Naive B cell (primary cell): ENCODE data around the gene MICALL2. TPM values are rescaled to one million over a fixed set of nuclear protein-coding genes. Genes with fewer than 3 reads are reported as not detected.

Source experiments
- ATAC-seq, 2 donors: fragments of 150-1000 bp; cut with Tn5 transposase; 2 replicates each; pipeline ENCODE4 v1.10.0; 2021; ENCODE audit warnings: low read depth in 2 of 2, mild to moderate bottlenecking in 2 of 2, moderate library complexity in 2 of 2
- DNase-seq: peaks from one replicate; pipeline ENCODE4 v3.0.0; 2022
- H3K27ac Mint-ChIP-seq, 6 donors: one replicate each; pipeline ENCODE4 v1.8.0; 2020 to 2022; ENCODE audit warnings: mild to moderate bottlenecking in 6 of 6, mixed read lengths in 6 of 6, moderate library complexity in 5 of 6, inconsistent platforms in 2 of 6
- H3K27me3 Mint-ChIP-seq, 3 donors: one replicate each; pipeline ENCODE4 v1.8.0; 2021 to 2022; ENCODE audit warnings: mixed read lengths in 3 of 3, mild to moderate bottlenecking in 1 of 3
- H3K36me3 Mint-ChIP-seq, 2 donors: one replicate each; pipeline ENCODE4 v1.8.0; 2020 to 2022; ENCODE audit warnings: mixed read lengths in 2 of 2, inconsistent platforms in 1 of 2, mild to moderate bottlenecking in 1 of 2
- H3K4me1 Mint-ChIP-seq, 3 donors: one replicate each; pipeline ENCODE4 v1.8.0; 2020 to 2022; ENCODE audit warnings: mixed read lengths in 3 of 3, inconsistent platforms in 1 of 3, mild to moderate bottlenecking in 1 of 3, moderate library complexity in 1 of 3
- H3K4me3 Mint-ChIP-seq, 8 donors: one replicate each; pipeline ENCODE4 v1.8.0; 2020 to 2022; ENCODE audit warnings: mild to moderate bottlenecking in 8 of 8, mixed read lengths in 8 of 8, moderate library complexity in 8 of 8, inconsistent platforms in 2 of 8
- H3K9me3 Mint-ChIP-seq, 7 donors: one replicate each; pipeline ENCODE4 v1.8.0; 2020 to 2022; ENCODE audit warnings: mixed read lengths in 7 of 7, mild to moderate bottlenecking in 5 of 7, inconsistent platforms in 2 of 7, moderate library complexity in 1 of 7
- polyA plus RNA-seq, 6 donors: library from polyadenylated mRNA; unstranded; fragments of 300-500 nt; fragmentation: Illumina TruSeq; gene quantifications; one replicate each; pipeline ENCODE4 v1.2.3, GENCODE V29; 2021; ENCODE audit warnings: low read depth in 6 of 6

The MICALL2 gene
- polyA plus RNA-seq, 6 donors from 2014 or later = not detected

DNA sequence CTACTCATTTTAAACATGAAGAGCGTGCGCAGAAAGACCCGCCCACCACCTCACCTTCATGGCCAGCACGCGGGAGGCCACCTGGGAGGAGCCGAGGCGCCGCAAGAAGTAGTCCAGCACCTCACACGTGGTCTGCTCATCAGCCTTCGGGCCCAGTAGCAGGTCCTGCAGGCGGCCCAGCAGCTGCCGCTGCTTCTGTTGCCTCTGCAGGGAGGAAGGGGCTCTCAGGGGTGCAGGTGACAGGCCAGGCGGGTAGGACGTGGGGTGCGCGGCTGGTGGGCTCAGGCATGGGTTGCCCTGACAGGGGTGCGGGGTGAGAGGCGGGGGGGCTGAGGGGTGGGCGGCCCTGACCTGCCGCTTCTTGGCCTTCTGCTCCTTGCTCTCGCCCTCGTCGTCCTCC is 27.3 kb upstream of the MICALL2 start:
- no peak overlapping the region for H3K4me3 Mint-ChIP-seq
- H3K27ac Mint-ChIP-seq = no peak overlapping the region
- H3K4me1 Mint-ChIP-seq = peaks cover 0 to 10% (median 2%) of the 10 kb centered on the region in 3 donors
- no peaks in the 10 kb centered on the region for H3K27me3 Mint-ChIP-seq
- peaks cover 3 to 33% of the 10 kb centered on the region in 2 donors for H3K36me3 Mint-ChIP-seq
- ATAC-seq (no peak), DNase-seq (no peak)
- H3K9me3 Mint-ChIP-seq = no peaks in the 10 kb centered on the region

DNA sequence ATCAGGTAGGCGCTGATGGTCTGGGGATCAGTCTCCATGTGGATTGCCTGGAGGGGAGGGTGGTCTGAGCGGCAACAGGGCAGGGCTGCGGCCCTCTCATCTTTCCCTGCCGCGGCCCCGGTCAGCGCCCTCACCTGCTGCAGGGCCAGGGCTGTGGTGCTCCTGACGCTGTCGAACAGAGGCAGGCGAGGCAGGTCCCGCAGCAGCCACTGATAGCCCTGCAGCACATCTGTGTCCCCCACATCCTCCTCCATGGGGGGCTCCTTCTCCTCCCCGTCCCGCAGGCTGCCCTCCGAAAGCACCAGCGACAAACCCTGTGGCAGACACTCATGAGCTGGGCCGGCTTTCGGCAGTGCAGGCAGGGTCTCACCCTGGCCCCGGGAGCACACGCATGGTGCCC is 25.9 kb upstream of the MICALL2 start:
- ATAC-seq = no peak
- Mint-ChIP-seq H3K27ac (no peak overlapping the region), H3K9me3 (no peaks in the 10 kb centered on the region), H3K4me3 (no peak overlapping the region), H3K4me1 (peaks cover 0 to 10% (median 2%) of the 10 kb centered on the region in 3 donors), H3K27me3 (no peaks in the 10 kb centered on the region), H3K36me3 (peaks cover 0 to 23% of the 10 kb centered on the region in 2 donors)
- DNase-seq = no peak

DNA sequence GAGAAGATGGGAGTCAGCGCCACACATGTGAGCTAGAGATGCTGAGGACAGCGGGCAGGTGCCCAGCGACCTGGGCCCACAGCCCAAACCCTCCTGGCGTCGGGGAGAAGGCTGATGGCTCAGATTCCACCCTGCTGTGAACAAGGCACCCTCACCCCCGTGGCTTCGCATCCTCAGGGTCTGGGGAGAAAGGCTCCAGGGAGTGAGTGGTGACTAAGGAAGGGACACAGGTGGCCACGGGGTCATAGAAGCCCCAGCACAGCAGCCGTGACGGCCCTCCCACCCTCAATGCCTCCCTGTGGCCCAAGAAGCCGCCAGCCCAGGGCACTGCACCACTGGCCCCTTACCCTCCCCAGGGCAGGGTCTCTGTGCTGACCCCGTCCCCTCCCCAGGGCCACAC is 25.3 kb upstream of the MICALL2 start:
- H3K27me3 Mint-ChIP-seq = no peaks in the 10 kb centered on the region
- no peak for DNase-seq
- H3K4me1 Mint-ChIP-seq = peaks cover 0 to 10% (median 2%) of the 10 kb centered on the region in 3 donors
- H3K4me3 Mint-ChIP-seq = no peak overlapping the region
- peaks cover 0 to 21% of the 10 kb centered on the region in 2 donors for H3K36me3 Mint-ChIP-seq
- no peak for ATAC-seq
- H3K9me3 Mint-ChIP-seq = no peaks in the 10 kb centered on the region
- no peak overlapping the region for H3K27ac Mint-ChIP-seq

DNA sequence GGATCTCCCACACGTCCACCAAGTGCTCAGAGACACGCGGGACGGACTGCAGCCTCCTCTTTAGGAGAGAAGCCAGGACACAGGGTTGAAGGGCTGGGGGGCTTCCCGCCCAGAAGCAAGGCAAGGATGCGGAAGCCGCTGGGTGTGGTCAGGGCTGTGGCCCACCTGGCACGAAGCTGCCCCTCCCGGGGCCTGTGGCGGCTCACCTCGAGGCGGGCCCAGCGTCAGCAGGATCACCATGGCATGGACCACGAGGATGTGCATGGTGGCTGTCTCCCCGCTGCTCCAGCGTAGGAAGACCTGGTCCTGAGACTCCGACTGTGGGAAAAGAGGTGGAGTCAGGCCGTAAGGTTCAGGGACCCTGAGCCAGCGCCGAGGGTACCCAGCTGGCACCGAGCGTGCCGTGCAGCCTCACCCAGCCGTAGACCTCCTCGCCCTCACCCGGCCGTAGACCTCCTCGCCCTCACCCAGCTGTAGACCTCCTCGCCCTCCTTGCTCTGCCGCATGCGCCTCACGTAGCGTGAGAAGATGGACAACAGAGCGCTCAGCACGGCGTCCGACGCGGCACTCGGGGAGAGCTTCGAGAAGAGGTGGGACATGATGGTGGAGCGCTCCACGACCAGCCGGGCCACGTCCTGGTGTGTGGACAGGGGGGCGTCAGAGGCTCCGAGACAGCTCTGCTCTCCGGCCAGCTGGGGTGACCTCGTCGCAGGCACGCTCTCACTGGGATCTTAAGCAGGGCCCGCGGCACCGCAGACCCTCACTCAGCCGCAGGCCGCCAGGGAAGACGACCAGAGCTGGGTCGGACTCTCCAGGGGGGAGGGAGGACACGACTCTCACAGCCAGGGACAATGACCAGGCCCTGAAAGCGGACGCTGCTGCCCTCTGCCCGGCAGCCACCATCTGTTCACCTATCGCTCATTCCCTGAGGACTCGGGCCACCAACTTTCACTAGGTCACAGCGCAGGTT is 24.6 kb upstream of the MICALL2 start:
- peaks cover 0 to 14% of the 10 kb centered on the region in 2 donors for H3K36me3 Mint-ChIP-seq
- H3K4me1 Mint-ChIP-seq = peaks cover 0 to 8% (median 2%) of the 10 kb centered on the region in 3 donors
- ATAC-seq (no peak), DNase-seq (no peak)
- H3K27ac Mint-ChIP-seq = no peak overlapping the region
- no peaks in the 10 kb centered on the region for H3K9me3 Mint-ChIP-seq
- no peaks in the 10 kb centered on the region for H3K27me3 Mint-ChIP-seq
- H3K4me3 Mint-ChIP-seq = no peak overlapping the region

DNA sequence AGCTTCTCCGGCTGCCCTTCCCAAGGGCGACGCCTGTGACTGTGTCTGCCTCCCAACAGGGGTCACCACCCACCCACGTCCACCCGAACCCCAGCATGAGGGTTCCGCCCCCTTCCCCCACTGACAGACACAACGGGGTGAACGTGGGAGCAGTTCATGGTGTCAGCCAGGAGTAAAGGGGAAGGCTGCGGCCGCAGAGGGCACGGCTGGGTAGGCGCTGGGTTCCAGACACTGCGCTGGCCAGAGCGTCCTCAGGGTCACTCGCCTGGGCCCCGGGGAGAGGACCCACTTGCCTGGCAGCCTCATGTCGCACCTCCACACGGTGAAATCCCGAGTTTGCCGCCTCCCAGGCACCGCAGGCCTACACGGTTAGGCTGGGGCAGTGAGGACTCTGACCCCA is 23.8 kb upstream of the MICALL2 start:
- Mint-ChIP-seq H3K9me3 (no peaks in the 10 kb centered on the region), H3K27ac (peak overlapping the region in 1 of 6 donors; percentile 41), H3K27me3 (no peaks in the 10 kb centered on the region), H3K4me3 (no peak overlapping the region), H3K4me1 (peaks cover 0 to 4% (median 2%) of the 10 kb centered on the region in 3 donors), H3K36me3 (peaks cover 0 to 8% of the 10 kb centered on the region in 2 donors)
- ATAC-seq (no peak), DNase-seq (no peak)

DNA sequence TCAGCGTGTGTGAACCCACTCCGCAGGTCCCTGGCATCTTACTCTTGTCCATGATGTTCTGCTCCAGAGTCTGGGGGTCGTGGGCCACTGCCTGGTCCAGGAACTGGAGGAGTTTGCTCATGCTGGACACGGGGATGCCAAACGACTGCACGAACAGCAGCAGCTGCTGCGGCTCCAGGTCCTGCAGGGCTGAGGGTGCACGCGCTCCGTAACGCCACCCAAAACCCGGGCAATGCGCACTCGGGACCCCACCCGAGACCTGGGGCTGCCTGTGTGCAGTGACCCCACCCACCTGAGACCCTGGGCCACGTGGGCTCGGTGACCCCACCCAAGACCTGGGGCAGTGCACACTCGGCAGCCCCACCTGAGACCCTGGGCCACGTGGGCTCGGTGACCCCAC is 22.0 kb upstream of the MICALL2 start:
- no peaks in the 10 kb centered on the region for H3K27me3 Mint-ChIP-seq
- peaks cover 0 to 4% (median 2%) of the 10 kb centered on the region in 3 donors for H3K4me1 Mint-ChIP-seq
- no peak overlapping the region for H3K27ac Mint-ChIP-seq
- no peak overlapping the region for H3K4me3 Mint-ChIP-seq
- H3K9me3 Mint-ChIP-seq = no peaks in the 10 kb centered on the region
- ATAC-seq (no peak), DNase-seq (no peak)
- peaks cover 0 to 8% of the 10 kb centered on the region in 2 donors for H3K36me3 Mint-ChIP-seq

DNA sequence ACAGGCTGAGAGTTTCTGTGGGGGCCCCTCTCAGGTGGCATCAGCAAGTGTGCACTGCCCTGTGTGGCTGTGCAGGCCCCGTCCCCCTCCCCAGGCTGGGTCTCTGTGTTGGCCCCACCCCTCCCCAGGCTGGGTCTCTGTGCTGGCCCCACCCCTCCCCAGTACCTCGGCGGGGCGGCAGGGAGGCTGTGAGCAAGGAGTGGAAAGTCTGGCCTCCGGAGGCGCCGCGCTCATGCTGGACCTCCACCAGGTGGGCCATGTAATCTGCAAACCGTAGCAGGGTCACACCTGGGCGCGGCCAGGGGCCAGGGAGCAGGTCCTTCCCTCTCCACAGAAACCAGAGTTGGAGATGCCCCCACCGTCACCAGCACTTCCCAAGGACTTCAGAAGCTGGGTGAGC is 21.4 kb upstream of the MICALL2 start:
- H3K4me3 Mint-ChIP-seq = no peak overlapping the region
- no peaks in the 10 kb centered on the region for H3K9me3 Mint-ChIP-seq
- H3K36me3 Mint-ChIP-seq = peaks cover 0 to 8% of the 10 kb centered on the region in 2 donors
- no peak for ATAC-seq
- no peak for DNase-seq
- no peak overlapping the region for H3K27ac Mint-ChIP-seq
- H3K4me1 Mint-ChIP-seq = peaks cover 0 to 4% (median 2%) of the 10 kb centered on the region in 3 donors
- no peaks in the 10 kb centered on the region for H3K27me3 Mint-ChIP-seq

DNA sequence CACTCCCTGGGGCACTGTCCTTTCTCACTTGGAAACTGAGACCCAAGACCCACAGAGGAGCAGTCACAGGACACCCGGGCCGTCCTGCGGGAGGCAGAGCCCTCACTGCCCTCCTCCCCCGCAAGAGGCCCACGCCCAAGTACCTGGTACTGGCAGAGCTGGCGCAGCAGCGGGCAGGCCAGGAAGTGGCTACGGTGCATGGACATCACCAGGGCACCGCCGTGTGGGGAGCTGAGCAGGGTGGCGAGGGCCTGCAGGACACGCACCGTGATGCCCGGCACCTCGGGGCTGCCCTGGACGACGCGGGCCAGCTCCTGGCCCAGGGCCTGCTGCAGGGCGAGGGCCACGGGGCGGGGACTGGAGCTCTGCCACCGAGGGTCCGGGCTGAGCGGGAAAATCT is 20.0 kb upstream of the MICALL2 start:
- DNase-seq (no peak), ATAC-seq (no peak)
- H3K4me1 Mint-ChIP-seq = peaks cover 0 to 4% (median 2%) of the 10 kb centered on the region in 3 donors
- no peak overlapping the region for H3K27ac Mint-ChIP-seq
- no peak overlapping the region for H3K4me3 Mint-ChIP-seq
- H3K27me3 Mint-ChIP-seq = no peaks in the 10 kb centered on the region
- H3K36me3 Mint-ChIP-seq = peaks cover 0 to 8% of the 10 kb centered on the region in 2 donors
- no peaks in the 10 kb centered on the region for H3K9me3 Mint-ChIP-seq

DNA sequence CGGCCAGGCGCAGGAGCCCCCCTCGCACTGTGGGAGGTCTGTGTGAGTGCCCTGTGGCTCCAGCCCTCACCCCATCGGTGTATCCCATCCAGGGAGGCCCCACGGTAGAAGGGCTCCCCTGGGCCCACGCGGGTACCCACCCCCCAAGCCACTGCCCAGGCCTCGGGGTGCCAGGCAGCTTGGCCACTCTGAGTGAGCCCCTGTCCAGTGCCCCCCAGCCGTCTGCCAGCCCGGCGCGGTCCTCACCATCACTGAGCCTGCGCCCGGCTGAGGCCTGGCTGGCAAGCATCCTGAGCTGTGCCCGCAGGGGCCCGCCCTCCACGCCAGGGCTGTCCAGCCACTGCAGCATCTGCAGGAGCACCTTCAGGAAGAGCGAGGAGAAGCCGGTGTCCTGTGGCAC is 19.2 kb upstream of the MICALL2 start:
- H3K4me1 Mint-ChIP-seq = peaks cover 0 to 4% (median 2%) of the 10 kb centered on the region in 3 donors
- DNase-seq (no peak), ATAC-seq (no peak)
- H3K36me3 Mint-ChIP-seq = peaks cover 0 to 8% of the 10 kb centered on the region in 2 donors
- no peaks in the 10 kb centered on the region for H3K9me3 Mint-ChIP-seq
- H3K4me3 Mint-ChIP-seq = no peak overlapping the region
- H3K27ac Mint-ChIP-seq = no peak overlapping the region
- H3K27me3 Mint-ChIP-seq = no peaks in the 10 kb centered on the region

DNA sequence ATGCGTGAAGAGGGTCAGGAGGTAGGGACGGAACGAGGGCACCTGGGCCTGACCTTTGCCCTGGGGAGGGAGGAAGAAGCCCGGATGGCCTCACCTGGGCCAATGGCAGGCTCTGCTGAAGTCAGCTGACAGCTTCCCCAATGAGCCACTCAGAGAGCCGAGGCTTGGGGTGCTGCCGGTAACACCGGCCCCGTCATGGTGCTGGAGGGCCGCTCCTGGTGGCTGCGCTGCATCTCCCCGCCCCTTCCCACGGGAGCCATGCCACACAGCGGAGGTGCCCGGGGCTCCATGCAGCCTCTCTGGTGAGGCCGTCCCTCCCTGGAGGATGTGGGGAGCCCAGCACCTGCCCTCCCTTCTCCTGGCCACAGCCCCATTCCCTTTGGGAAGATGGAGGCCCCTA is 17.6 kb upstream of the MICALL2 start:
- H3K27ac Mint-ChIP-seq = no peak overlapping the region
- H3K9me3 Mint-ChIP-seq = no peaks in the 10 kb centered on the region
- ATAC-seq = no peak
- H3K27me3 Mint-ChIP-seq = no peaks in the 10 kb centered on the region
- H3K4me1 Mint-ChIP-seq = peaks cover 0 to under 1% (median 0%) of the 10 kb centered on the region in 3 donors
- DNase-seq = no peak
- H3K4me3 Mint-ChIP-seq = no peak overlapping the region
- peaks cover 0 to 2% of the 10 kb centered on the region in 2 donors for H3K36me3 Mint-ChIP-seq

DNA sequence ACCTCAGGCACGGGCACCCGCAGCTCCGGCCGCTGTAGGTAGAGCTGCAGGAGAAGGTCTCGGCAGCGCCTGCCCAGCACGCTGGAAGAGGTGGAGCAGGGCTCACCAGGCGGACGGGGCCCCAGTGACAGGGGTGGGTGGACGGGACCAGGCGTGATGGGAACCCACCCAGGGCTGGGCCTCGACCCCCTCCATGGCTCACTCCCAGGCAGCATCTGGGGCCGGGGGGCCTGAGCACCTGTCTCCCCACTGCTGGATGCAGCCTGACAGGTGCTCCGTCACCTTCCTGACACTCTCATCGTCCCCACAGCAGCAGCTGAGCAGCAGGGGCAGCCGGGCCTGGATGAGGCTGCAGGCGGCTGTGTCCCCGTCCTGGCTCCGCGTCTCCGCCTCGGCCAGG is 16.7 kb upstream of the MICALL2 start:
- Mint-ChIP-seq H3K27ac (no peak overlapping the region), H3K27me3 (no peaks in the 10 kb centered on the region), H3K4me1 (no peaks in the 10 kb centered on the region), H3K36me3 (no peaks in the 10 kb centered on the region), H3K9me3 (no peaks in the 10 kb centered on the region), H3K4me3 (no peak overlapping the region)
- no peak for DNase-seq
- no peak for ATAC-seq

DNA sequence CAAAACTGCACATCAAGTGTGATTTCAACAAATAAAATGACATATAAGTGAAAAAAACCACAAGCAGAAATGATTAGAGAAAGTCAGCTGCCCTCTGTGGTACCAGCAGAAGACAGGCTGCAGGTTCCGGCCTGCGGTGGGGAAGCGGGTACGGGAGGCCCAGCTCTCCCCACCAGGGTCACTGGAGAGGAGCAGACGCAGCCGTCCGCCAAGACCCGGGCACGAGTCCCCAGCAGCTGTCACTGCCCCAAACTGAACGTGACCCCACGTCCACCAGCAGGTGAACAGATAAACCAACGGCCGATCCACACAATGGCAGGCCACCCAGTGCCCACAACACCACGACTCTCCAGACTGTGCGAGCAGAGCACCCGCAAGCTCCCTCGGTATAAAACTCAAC is 16.1 kb upstream of the MICALL2 start:
- no peak overlapping the region for H3K4me3 Mint-ChIP-seq
- H3K36me3 Mint-ChIP-seq = no peaks in the 10 kb centered on the region
- no peak overlapping the region for H3K27ac Mint-ChIP-seq
- H3K9me3 Mint-ChIP-seq = no peaks in the 10 kb centered on the region
- no peak for DNase-seq
- H3K4me1 Mint-ChIP-seq = no peaks in the 10 kb centered on the region
- no peak for ATAC-seq
- no peaks in the 10 kb centered on the region for H3K27me3 Mint-ChIP-seq

DNA sequence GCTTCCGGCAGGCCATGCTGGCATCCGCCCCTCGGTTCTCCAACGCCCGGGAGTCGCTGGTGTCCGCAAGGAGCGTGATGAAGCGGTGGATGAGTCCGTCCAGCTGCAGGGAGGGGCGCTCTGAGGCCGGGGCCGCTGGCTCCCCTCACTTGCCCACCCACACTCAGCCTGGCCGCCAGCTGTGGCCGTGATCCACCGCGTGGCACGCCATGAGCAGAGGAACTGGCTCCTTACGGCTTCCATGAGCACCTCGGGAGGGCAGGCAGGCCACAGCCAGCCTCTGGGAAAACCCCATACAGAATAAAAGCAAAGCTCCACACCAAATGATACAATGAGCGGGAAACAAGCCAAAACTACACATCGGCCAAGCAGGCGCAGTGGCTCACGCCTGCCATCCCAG is 15.5 kb upstream of the MICALL2 start:
- no peaks in the 10 kb centered on the region for H3K9me3 Mint-ChIP-seq
- no peaks in the 10 kb centered on the region for H3K27me3 Mint-ChIP-seq
- no peaks in the 10 kb centered on the region for H3K4me1 Mint-ChIP-seq
- H3K27ac Mint-ChIP-seq = peak overlapping the region in 1 of 6 donors; percentile 80
- no peak for ATAC-seq
- H3K36me3 Mint-ChIP-seq = no peaks in the 10 kb centered on the region
- DNase-seq = no peak
- H3K4me3 Mint-ChIP-seq = no peak overlapping the region

DNA sequence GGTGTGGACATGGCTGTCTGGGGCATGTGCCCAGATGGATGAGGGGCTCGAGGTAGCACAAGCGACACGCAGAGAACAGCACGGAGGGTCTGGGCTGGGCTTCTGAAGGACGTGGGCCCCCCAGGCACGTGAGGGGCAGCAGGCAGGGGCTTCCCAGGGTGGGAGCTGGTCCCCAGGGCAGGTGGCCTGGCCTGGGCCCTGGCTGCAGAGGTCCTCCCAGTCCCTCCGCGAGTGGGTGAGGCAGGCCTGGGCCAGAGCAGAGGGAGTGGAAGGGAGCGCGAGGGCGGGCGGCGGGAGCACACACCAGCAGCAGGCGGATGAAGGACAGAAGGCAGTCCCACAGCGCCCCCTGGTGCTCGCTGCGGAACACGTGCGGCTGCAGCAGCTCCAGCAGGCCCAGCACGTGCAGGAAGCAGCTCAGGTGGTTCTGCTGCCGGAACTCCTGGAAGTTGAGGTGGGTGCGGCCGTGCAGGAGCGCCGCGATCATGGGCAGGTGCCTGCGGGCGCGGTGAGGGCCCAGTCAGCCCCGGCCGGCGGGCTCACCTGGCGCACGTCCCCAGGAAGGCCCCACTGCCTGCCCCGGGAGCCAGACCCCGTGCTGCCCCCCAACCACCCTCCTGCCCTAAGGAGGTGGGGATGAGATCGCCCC is 14.7 kb upstream of the MICALL2 start:
- peak; percentile 72 to 81 for ATAC-seq
- Mint-ChIP-seq H3K4me3 (no peak overlapping the region), H3K27me3 (no peaks in the 10 kb centered on the region), H3K9me3 (no peaks in the 10 kb centered on the region), H3K4me1 (no peaks in the 10 kb centered on the region), H3K36me3 (no peaks in the 10 kb centered on the region), H3K27ac (peak overlapping the region in 1 of 6 donors; percentile 69)
- peak; percentile 60 for DNase-seq
